SK-N-SH (cell line): ENCODE data around the gene ZC3H7A. TPM values are rescaled to one million over a fixed set of nuclear protein-coding genes. Genes with fewer than 3 reads are reported as not detected.
A peak's percentile ranks its signal among the peaks of the same experiment; 100 is the strongest.

Experiments
- CTCF ChIA-PET: fragments of 300-600, 350-600 bp; formaldehyde crosslinking; extraction: SDS; loops from one replicate; lab custom pipeline; 2021; lab: Yijun Ruan, JAX
- POLR2A ChIA-PET: fragments of 350-600 bp; sonication (Branson Sonifier 250); formaldehyde crosslinking; extraction: SDS; loops from one replicate; lab custom pipeline; 2020; ENCODE audit warnings: antibody characterized with exemption, inconsistent platforms; lab: Yijun Ruan, JAX
- DNase-seq: peaks from one replicate; pipeline ENCODE4 v3.0.0; 2012
- H2AFZ ChIP-seq: fragments of 200-600 bp; sonication (generic); 2 replicates; pipeline ENCODE4 v1.8.1; 2016; ENCODE audit warnings: antibody characterized with exemption, mild to moderate bottlenecking, low read depth
- H3F3A ChIP-seq: fragments of 200-600 bp; sonication (generic); replicated peaks from 2 replicates; pipeline ENCODE3; 2016; ENCODE audit warnings: antibody characterized with exemption, mild to moderate bottlenecking; ENCODE audit not compliant: insufficient read depth
- H3K27ac ChIP-seq, 2 experiments: fragments of 200-500 bp in 1 of 2; fragments of 200-600 bp in 1 of 2; sonication (Bioruptor generic) in 1 of 2; sonication (generic), shearing (Covaris generic) in 1 of 2; 2 replicates each; pipeline versions ENCODE4 v1.5.1 to v1.6.1; 2014 to 2016; ENCODE audit warnings: low read depth in 2 of 2, inconsistent platforms in 1 of 2, low read length in 1 of 2, mild to moderate bottlenecking in 1 of 2, mixed read lengths in 1 of 2
- H3K27me3 ChIP-seq: fragments of 200-600 bp; sonication (generic), shearing (Covaris generic); 2 replicates; pipeline ENCODE4 v1.6.1; 2016; ENCODE audit warnings: mixed run types; ENCODE audit not compliant: insufficient read depth
- H3K36me3 ChIP-seq, 2 experiments: fragments of 200-500 bp in 1 of 2; fragments of 200-600 bp in 1 of 2; sonication (Bioruptor generic) in 1 of 2; sonication (generic) in 1 of 2; replicated peaks in 1 of 2; 2 replicates each; pipeline versions ENCODE3 to v1.5.1; 2014 to 2016; ENCODE audit warnings: low read length in 1 of 2, mild to moderate bottlenecking in 1 of 2; ENCODE audit not compliant: insufficient read depth in 2 of 2, control insufficient read depth in 1 of 2
- H3K4me1 ChIP-seq, 2 experiments: fragments of 200-500 bp in 1 of 2; fragments of 200-600 bp in 1 of 2; sonication (Bioruptor generic) in 1 of 2; sonication (generic), shearing (Covaris generic) in 1 of 2; 2 replicates each; pipeline versions ENCODE4 v1.5.1 to v1.6.1; 2014 to 2016; ENCODE audit warnings: low read depth in 1 of 2, low read length in 1 of 2, mixed run types in 1 of 2; ENCODE audit not compliant: insufficient read depth in 2 of 2, control insufficient read depth in 1 of 2
- H3K4me2 ChIP-seq: fragments of 200-600 bp; sonication (generic), shearing (Covaris generic); 2 replicates; pipeline ENCODE4 v1.6.1; 2017; ENCODE audit warnings: mixed run types
- H3K4me3 ChIP-seq, 2 experiments: fragments of 200-500 bp in 1 of 2; fragments of 200-600 bp in 1 of 2; sonication (Bioruptor generic) in 1 of 2; sonication (generic), shearing (Covaris generic) in 1 of 2; 2 replicates each; pipeline versions ENCODE4 v1.5.1 to v1.8.1; 2014 to 2016; ENCODE audit warnings: low read depth in 2 of 2, inconsistent platforms in 1 of 2, low read length in 1 of 2, mild to moderate bottlenecking in 1 of 2, mixed read lengths in 1 of 2, moderate library complexity in 1 of 2
- H3K79me2 ChIP-seq: fragments of 200-600 bp; sonication (generic); 2 replicates; pipeline ENCODE4 v1.8.1; 2017; ENCODE audit warnings: mild to moderate bottlenecking; ENCODE audit not compliant: insufficient read depth
- H3K9ac ChIP-seq: fragments of 200-600 bp; sonication (generic); 2 replicates; pipeline ENCODE4 v1.6.1; 2017; ENCODE audit warnings: mixed run types
- H3K9me2 ChIP-seq: fragments of 200-600 bp; sonication (generic); 2 replicates; pipeline ENCODE4 v1.6.1; 2017; ENCODE audit warnings: mixed run types
- H3K9me3 ChIP-seq: fragments of 200-600 bp; sonication (generic); 2 replicates; pipeline ENCODE4 v1.6.1; 2017; ENCODE audit warnings: mixed run types, mild to moderate bottlenecking, moderate library complexity
- H4K20me1 ChIP-seq: fragments of 200-600 bp; sonication (generic); 2 replicates; pipeline ENCODE4 v1.6.1; 2017; ENCODE audit warnings: mild to moderate bottlenecking, mixed run types; ENCODE audit not compliant: insufficient read depth
- CHD2 ChIP-seq: fragments of 150-350 bp; IDR thresholded peaks from 2 replicates; pipeline ENCODE4 v1.6.1; 2018; ENCODE audit warnings: low read length; ENCODE audit not compliant: partially characterized antibody
- ELF1 ChIP-seq: IDR thresholded peaks from 2 replicates; pipeline ENCODE4 v1.4.0; 2012
- EZH2phosphoT487 ChIP-seq: fragments of 200-600 bp; sonication (generic); IDR thresholded peaks from 2 replicates; pipeline ENCODE4 v1.6.1; 2017; ENCODE audit warnings: low read depth, mixed run types, mild to moderate bottlenecking, antibody characterized with exemption, moderate library complexity, borderline replicate concordance
- FOXJ3 ChIP-seq: sonication (generic); formaldehyde crosslinking; IDR thresholded peaks from 2 replicates; pipeline ENCODE4 v1.5.1; 2020; ENCODE audit warnings: mild to moderate bottlenecking, missing genetic modification reagents
- FOXM1 ChIP-seq: IDR thresholded peaks from 2 replicates; pipeline ENCODE4 v1.4.0; 2012; ENCODE audit warnings: low read depth, mild to moderate bottlenecking
- IRF3 ChIP-seq: fragments of 150-350 bp; IDR thresholded peaks from 2 replicates; pipeline ENCODE4 v1.6.1; 2016; ENCODE audit warnings: mild to moderate bottlenecking, low read depth, low read length
- JUND ChIP-seq: IDR thresholded peaks from 2 replicates; pipeline ENCODE4 v1.4.0; 2012
- MEF2A ChIP-seq: IDR thresholded peaks from 2 replicates; pipeline ENCODE4 v1.4.0; 2012; ENCODE audit warnings: low read depth, borderline replicate concordance
- MXI1 ChIP-seq: IDR thresholded peaks from 2 replicates; pipeline ENCODE4 v1.6.1; 2012; ENCODE audit warnings: mild to moderate bottlenecking, low read depth, low read length, improper control_type of control experiment
- NFIC ChIP-seq: IDR thresholded peaks from 2 replicates; pipeline ENCODE4 v1.4.0; 2012; ENCODE audit warnings: borderline replicate concordance
- POLR2AphosphoS5 ChIP-seq: IDR thresholded peaks from 2 replicates; pipeline ENCODE4 v1.6.1; 2012; ENCODE audit warnings: low read depth, low read length
- RAD21 ChIP-seq: IDR thresholded peaks from 2 replicates; pipeline ENCODE4 v1.6.1; 2012; ENCODE audit warnings: mild to moderate bottlenecking, low read length
- RCOR1 ChIP-seq: fragments of 150-350 bp; IDR thresholded peaks from 2 replicates; pipeline ENCODE4 v1.6.1; 2017; ENCODE audit warnings: antibody characterized with exemption, low read length
- REST ChIP-seq: IDR thresholded peaks from 2 replicates; pipeline ENCODE4 v1.6.1; 2012; ENCODE audit warnings: mild to moderate bottlenecking, low read depth, low read length, moderate library complexity
- RXRA ChIP-seq: IDR thresholded peaks from 2 replicates; pipeline ENCODE4 v1.4.0; 2012; ENCODE audit warnings: low read depth, mild to moderate bottlenecking, borderline replicate concordance
- SMC3 ChIP-seq: IDR thresholded peaks from 2 replicates; pipeline ENCODE4 v1.6.1; 2012; ENCODE audit warnings: low read depth, low read length, improper control_type of control experiment
- TEAD4 ChIP-seq: IDR thresholded peaks from 2 replicates; pipeline ENCODE4 v1.4.0; 2012; ENCODE audit warnings: mild to moderate bottlenecking, borderline replicate concordance; ENCODE audit not compliant: insufficient read depth
- USF1 ChIP-seq: IDR thresholded peaks from 2 replicates; pipeline ENCODE4 v1.4.0; 2012; ENCODE audit warnings: low read depth, borderline replicate concordance
- ZBTB33 ChIP-seq: IDR thresholded peaks from 2 replicates; pipeline ENCODE4 v1.4.0; 2012; ENCODE audit warnings: low read depth, borderline replicate concordance
- WGBS: methylation state at CpG from one replicate; pipeline ENCODE4 v1.1.6; 2017; ENCODE audit warnings: low lambda C conversion rate; 5-methylcytosine and 5-hydroxymethylcytosine counted together
- polyA plus RNA-seq, 3 experiments: library from polyadenylated mRNA; depleted of rRNA; stranded (reverse); fragments of >200 nt; gene quantifications; 2 replicates each; pipeline ENCODE4 v1.2.3, GENCODE V29; 2012

Gene ZC3H7A
- polyA plus RNA-seq, 1 of the 3 experiments (the other 2 are of a cell fraction): 31.9 TPM

GRCh38 chr16:11795887-11796226, 1.2 kb downstream of the ZC3H7A start:
- POLR2A ChIA-PET: interaction anchor here (0.7 kb wide), 1 partner anchor 15 kb away, joined by 4 read pairs; no protein-coding TSS in a partner anchor
- TF ChIP-seq TEAD4: no peak
- no peak for TF ChIP-seq RCOR1
- no peak for TF ChIP-seq CHD2
- no peak for TF ChIP-seq USF1
- no peak for TF ChIP-seq FOXJ3 (CRISPR knock-in tag)
- TF ChIP-seq RAD21: no peak
- TF ChIP-seq IRF3: no peak
- TF ChIP-seq MEF2A: no peak
- TF ChIP-seq REST: no peak
- TF ChIP-seq ELF1: no peak
- TF ChIP-seq ZBTB33: no peak
- no peak for TF ChIP-seq RXRA
- no peak for TF ChIP-seq MXI1
- TF ChIP-seq SMC3: no peak
- no peak for TF ChIP-seq FOXM1
- TF ChIP-seq JUND: no peak
- TF ChIP-seq EZH2phosphoT487: no peak
- no peak for TF ChIP-seq NFIC
- TF ChIP-seq POLR2AphosphoS5: no peak
- TF ChIP-seq, all 33 proteins: peak for 0
- peaks cover 31% of the 10 kb centered on the region for H4K20me1 ChIP-seq
- H3K4me2 ChIP-seq: peak overlapping the region; percentile 78
- H3K36me3 ChIP-seq: peaks cover 5 to 24% of the 10 kb centered on the region in 2 experiments
- H2AFZ ChIP-seq: 0 out of 2 replicates have a peak overlapping the region, but pooled peaks have one; percentile 3
- peak overlapping the region; percentile 77 to 96 for H3K4me3 ChIP-seq
- WGBS: 75% methylated on average over 8 of the region's 8 CpGs
- DNase-seq: no peak
- CTCF ChIA-PET: interaction anchor here (1.5 to 3.5 kb wide), 6 partner anchors 9 to 400 kb away, joined by 4 to 29 read pairs (median 15); partner anchors contain the start of gene TXNDC11
- H3K9me2 ChIP-seq: no peaks in the 10 kb centered on the region
- peaks cover 84% of the 10 kb centered on the region for H3K79me2 ChIP-seq
- H3K9me3 ChIP-seq: no peaks in the 10 kb centered on the region
- no peaks in the 10 kb centered on the region for H3K27me3 ChIP-seq
- peak overlapping the region; percentile 98 for H3K9ac ChIP-seq
- H3K4me1 ChIP-seq: peaks cover 29 to 41% of the 10 kb centered on the region in 2 experiments
- H3F3A ChIP-seq: peaks cover 19% of the 10 kb centered on the region
- H3K27ac ChIP-seq: peak overlapping the region; percentile 95
